ENCODE data around the gene WWTR1. TPM values are rescaled to one million over a fixed set of nuclear protein-coding genes. Genes with fewer than 3 reads are reported as not detected.

Gene WWTR1
- total RNA-seq, 2 experiments from 2014 or later = 0.19 to 0.42 TPM

- intact Hi-C loops (cut with micrococcal nuclease) = no loop called here
Measured at GRCh38 chr3:149670742-149671492, 13.1 kb upstream of the WWTR1 start.

GRCh38 chr3:149667576-149667975, 9.8 kb upstream of the WWTR1 start:
- Mint-ChIP-seq H3K36me3 (ENCODE audit: low read depth) (no peaks in the 10 kb centered on the region), H3K9me3 (no peaks in the 10 kb centered on the region), H3K4me3 (no peak overlapping the region), H3K4me1 (ENCODE audit: low read depth) (no peaks in the 10 kb centered on the region), H3K27me3 (ENCODE audit: low read depth) (peaks cover 12% of the 10 kb centered on the region), H3K27ac (no peak overlapping the region)
- CTCF ChIA-PET = no interaction called here
- intact Hi-C loops (cut with micrococcal nuclease) = no loop called here
- no peak for DNase-seq

More at GRCh38 chr3:149670742-149671492, 13.1 kb upstream of the WWTR1 start:
- Mint-ChIP-seq H3K4me3 (no peak overlapping the region), H3K4me1 (ENCODE audit: low read depth) (no peaks in the 10 kb centered on the region), H3K27ac (no peak overlapping the region), H3K9me3 (no peaks in the 10 kb centered on the region), H3K36me3 (ENCODE audit: low read depth) (no peaks in the 10 kb centered on the region), H3K27me3 (ENCODE audit: low read depth) (peaks cover 7% of the 10 kb centered on the region)
- no peak for DNase-seq
- CTCF ChIA-PET = interaction anchor here (0.6 kb wide), 1 partner anchor 555 kb away, joined by 4 read pairs; no protein-coding TSS in a partner anchor

DNA sequence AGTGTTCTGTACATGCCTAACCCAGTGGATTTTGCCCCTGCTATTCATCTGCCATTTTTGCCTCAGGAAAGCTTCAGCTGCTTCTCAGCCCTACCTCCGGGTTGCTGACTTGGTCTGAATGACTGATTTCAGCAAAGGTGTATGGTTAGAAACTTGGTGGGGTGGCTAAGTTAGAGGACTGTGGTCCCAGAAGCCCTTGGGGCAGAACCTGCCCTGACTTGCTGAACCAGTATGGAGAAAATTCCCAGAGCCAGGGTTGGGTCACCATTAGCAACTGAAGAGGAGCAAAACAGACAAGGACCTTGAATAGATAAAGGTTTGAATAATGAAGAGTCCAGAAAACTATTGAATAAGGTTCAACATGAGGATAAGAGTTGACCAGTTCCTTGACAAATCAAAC, 6.1 kb upstream of the WWTR1 start:
- no peak for DNase-seq
- Mint-ChIP-seq H3K36me3 (ENCODE audit: low read depth) (no peaks in the 10 kb centered on the region), H3K27ac (no peak overlapping the region), H3K4me3 (no peak overlapping the region), H3K27me3 (ENCODE audit: low read depth) (peaks cover 36% of the 10 kb centered on the region), H3K4me1 (ENCODE audit: low read depth) (peaks cover under 1% of the 10 kb centered on the region), H3K9me3 (no peaks in the 10 kb centered on the region)
- CTCF ChIA-PET = no interaction called here
- intact Hi-C loops (cut with micrococcal nuclease) = no loop called here

- DNase-seq = no peak
- Mint-ChIP-seq H3K9me3 (no peaks in the 10 kb centered on the region), H3K4me1 (ENCODE audit: low read depth) (peaks cover 7% of the 10 kb centered on the region), H3K27me3 (ENCODE audit: low read depth) (peaks cover 48% of the 10 kb centered on the region), H3K27ac (no peak overlapping the region), H3K4me3 (no peak overlapping the region), H3K36me3 (ENCODE audit: low read depth) (no peaks in the 10 kb centered on the region)
- intact Hi-C loops (cut with micrococcal nuclease) = no loop called here
- CTCF ChIA-PET = no interaction called here
Measured at GRCh38 chr3:149662240-149662887, 4.5 kb upstream of the WWTR1 start.

DNA sequence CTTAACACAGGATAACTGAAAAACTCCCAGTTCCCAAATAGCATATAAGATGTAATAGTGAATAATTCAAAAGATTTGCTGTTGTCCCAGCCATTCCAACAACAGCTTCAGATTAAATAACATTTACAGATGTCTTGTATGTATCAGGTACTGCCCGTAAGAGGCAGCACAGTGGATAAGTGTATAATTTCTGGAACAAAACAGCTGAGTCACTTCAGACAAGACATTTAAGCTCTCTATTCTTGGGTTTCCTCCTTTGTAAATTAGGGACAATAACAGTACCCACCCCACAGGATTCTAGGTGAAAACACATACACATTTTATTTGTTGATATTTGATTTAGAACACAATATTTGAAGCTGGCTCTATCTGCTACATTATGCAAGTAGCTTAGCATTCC, 2.6 kb upstream of the WWTR1 start:
- Mint-ChIP-seq H3K27ac (no peak overlapping the region), H3K9me3 (no peaks in the 10 kb centered on the region), H3K27me3 (ENCODE audit: low read depth) (peaks cover 60% of the 10 kb centered on the region), H3K4me1 (ENCODE audit: low read depth) (peaks cover 11% of the 10 kb centered on the region), H3K36me3 (ENCODE audit: low read depth) (no peaks in the 10 kb centered on the region), H3K4me3 (no peak overlapping the region)
- CTCF ChIA-PET = interaction anchor here (1.0 kb wide), 1 partner anchor 92 kb away, joined by 4 read pairs; no protein-coding TSS in a partner anchor
- intact Hi-C loops (cut with micrococcal nuclease) = no loop called here
- DNase-seq = no peak

DNA sequence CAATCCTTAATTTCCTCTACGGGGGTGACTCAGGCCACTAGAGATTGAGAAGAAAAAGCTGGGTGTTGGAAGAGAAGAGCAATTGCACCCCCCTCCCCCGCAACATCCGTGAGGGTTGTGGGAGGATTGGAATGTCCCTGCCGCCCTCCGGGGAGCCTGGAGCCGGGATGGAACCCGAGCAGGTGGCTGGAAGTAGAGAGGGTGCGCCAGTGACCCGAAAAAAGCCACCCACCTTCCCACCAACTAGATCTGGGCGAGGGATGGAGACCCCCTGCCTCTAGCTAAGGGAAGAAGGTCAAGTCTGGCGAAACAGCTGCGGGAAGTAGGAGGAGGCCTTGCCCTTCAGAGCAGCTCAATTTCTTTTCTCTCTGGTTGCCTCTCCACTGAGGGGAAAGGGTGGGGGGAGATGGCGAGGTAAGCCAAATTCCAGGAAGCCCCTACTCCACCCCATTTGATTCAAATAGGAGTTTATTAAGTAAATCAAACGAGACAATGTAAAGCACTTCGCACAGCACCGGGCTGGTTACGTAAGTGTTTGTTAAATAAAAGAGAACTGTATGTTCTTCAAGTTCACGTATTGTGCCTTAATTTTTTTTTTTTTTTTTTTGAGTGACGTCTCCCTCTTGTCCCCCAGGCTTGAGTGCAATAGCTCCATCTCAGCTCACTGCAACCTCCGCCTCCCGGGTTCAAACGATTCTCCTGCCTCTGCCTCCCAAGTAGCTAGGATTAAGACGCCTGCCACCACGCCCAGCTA, 1.1 kb upstream of the WWTR1 start:
- Mint-ChIP-seq H3K9me3 (no peaks in the 10 kb centered on the region), H3K4me3 (peak overlapping the region; percentile 81), H3K27ac (no peak overlapping the region), H3K4me1 (ENCODE audit: low read depth) (peaks cover 11% of the 10 kb centered on the region), H3K36me3 (ENCODE audit: low read depth) (no peaks in the 10 kb centered on the region), H3K27me3 (ENCODE audit: low read depth) (peaks cover 69% of the 10 kb centered on the region)
- intact Hi-C loops (cut with micrococcal nuclease) = loop anchor here (2.0 to 5.0 kb wide), 4 partner anchors 44 to 154 kb away; partner anchors contain the start of genes COMMD2 and RNF13
- DNase-seq = no peak
- CTCF ChIA-PET = interaction anchor here (1.6 kb wide), 1 partner anchor 90 kb away, joined by 4 read pairs; no protein-coding TSS in a partner anchor

- no peaks in the 10 kb centered on the region for H3K36me3 Mint-ChIP-seq (ENCODE audit: low read depth)
- H3K4me1 Mint-ChIP-seq (ENCODE audit: low read depth) = peaks cover 11% of the 10 kb centered on the region
- peak; percentile 24 for DNase-seq
- H3K27ac Mint-ChIP-seq = no peak overlapping the region
- CTCF ChIA-PET = interaction anchor here (1.6 kb wide), 1 partner anchor 89 kb away, joined by 4 read pairs; no protein-coding TSS in a partner anchor
- peaks cover 62% of the 10 kb centered on the region for H3K27me3 Mint-ChIP-seq (ENCODE audit: low read depth)
- H3K9me3 Mint-ChIP-seq = no peaks in the 10 kb centered on the region
- H3K4me3 Mint-ChIP-seq = peak overlapping the region; percentile 81
- intact Hi-C loops (cut with micrococcal nuclease) = loop anchor here (5.0 kb wide), 1 partner anchor 90 kb away; no protein-coding TSS in a partner anchor
Measured at GRCh38 chr3:149657321-149657925, 402 bp downstream of the WWTR1 start.

DNA sequence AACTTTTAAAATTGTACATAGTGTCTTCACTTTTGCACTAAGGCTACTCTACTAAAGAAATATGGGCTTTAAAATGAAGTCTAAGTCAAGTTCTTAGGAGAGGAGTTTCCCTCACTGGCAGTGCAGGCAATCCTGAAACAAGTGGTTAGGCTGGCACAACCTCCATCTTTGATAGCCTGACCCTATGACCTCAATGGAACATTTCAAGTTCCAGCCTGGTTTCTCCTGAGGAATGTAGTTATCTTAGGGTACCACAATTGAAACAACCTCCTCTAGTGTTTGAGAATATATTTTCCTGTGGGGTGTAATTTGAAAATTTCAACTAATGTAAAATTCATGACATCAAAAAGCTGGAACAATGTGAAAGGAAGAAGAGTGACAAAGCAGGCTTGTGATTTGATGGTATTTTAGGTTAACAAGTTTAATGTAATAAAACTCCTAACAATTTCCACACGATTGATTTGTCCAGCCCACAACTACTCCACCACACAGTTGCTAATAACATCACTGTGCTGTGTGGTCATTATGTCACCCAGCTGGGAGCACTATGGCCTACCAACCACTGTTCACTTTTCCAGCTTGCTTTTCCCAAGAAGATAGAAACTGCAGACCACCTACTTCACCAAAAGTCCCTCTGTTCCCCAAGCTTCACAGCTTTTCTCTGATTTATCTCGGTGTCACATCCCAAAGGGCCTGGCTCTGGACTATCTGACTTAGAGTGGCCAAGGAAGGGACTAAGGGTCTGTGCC, 1.8 kb downstream of the WWTR1 start:
- H3K4me1 Mint-ChIP-seq (ENCODE audit: low read depth) = peaks cover 11% of the 10 kb centered on the region
- intact Hi-C loops (cut with micrococcal nuclease) = loop anchor here (5.0 kb wide), 1 partner anchor 89 kb away; no protein-coding TSS in a partner anchor
- H3K4me3 Mint-ChIP-seq = no peak overlapping the region
- no peaks in the 10 kb centered on the region for H3K9me3 Mint-ChIP-seq
- H3K36me3 Mint-ChIP-seq (ENCODE audit: low read depth) = no peaks in the 10 kb centered on the region
- CTCF ChIA-PET = interaction anchor here (0.6 kb wide), 1 partner anchor 60 kb away, joined by 3 read pairs; no protein-coding TSS in a partner anchor
- H3K27me3 Mint-ChIP-seq (ENCODE audit: low read depth) = peaks cover 64% of the 10 kb centered on the region
- H3K27ac Mint-ChIP-seq = no peak overlapping the region
- DNase-seq = no peak

DNA sequence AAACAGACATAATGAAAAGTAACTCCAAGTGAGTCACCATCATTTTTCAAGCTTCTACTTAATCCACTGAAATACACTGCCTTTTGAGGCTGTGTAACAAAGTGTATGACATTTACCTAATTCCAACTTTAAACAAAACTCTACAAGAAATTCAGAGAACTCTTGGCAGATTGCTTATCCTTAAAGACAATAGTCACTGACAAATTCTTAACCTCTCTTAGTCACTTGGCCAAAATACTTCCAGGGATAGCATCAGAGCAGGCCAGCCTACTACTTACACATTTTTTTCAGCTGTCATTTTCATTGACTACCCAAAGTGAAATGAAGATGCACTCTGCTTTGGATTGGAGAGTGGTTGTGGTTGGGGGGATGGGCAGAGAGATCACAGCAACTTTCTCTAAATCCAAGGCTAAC, 3.6 kb downstream of the WWTR1 start:
- H3K36me3 Mint-ChIP-seq (ENCODE audit: low read depth) = no peaks in the 10 kb centered on the region
- intact Hi-C loops (cut with micrococcal nuclease) = no loop called here
- no peak overlapping the region for H3K4me3 Mint-ChIP-seq
- CTCF ChIA-PET = no interaction called here
- no peak for DNase-seq
- H3K4me1 Mint-ChIP-seq (ENCODE audit: low read depth) = peaks cover 11% of the 10 kb centered on the region
- no peak overlapping the region for H3K27ac Mint-ChIP-seq
- H3K27me3 Mint-ChIP-seq (ENCODE audit: low read depth) = peaks cover 58% of the 10 kb centered on the region
- H3K9me3 Mint-ChIP-seq = no peaks in the 10 kb centered on the region

GRCh38 chr3:149653564-149653963, 4.3 kb downstream of the WWTR1 start:
- Mint-ChIP-seq H3K4me1 (ENCODE audit: low read depth) (peaks cover 7% of the 10 kb centered on the region), H3K9me3 (no peaks in the 10 kb centered on the region), H3K27me3 (ENCODE audit: low read depth) (peaks cover 55% of the 10 kb centered on the region), H3K36me3 (ENCODE audit: low read depth) (no peaks in the 10 kb centered on the region), H3K27ac (no peak overlapping the region), H3K4me3 (no peak overlapping the region)
- CTCF ChIA-PET = no interaction called here
- no peak for DNase-seq
- intact Hi-C loops (cut with micrococcal nuclease) = no loop called here

- CTCF ChIA-PET = no interaction called here
- Mint-ChIP-seq H3K27ac (no peak overlapping the region), H3K36me3 (ENCODE audit: low read depth) (no peaks in the 10 kb centered on the region), H3K4me1 (ENCODE audit: low read depth) (peaks cover 5% of the 10 kb centered on the region), H3K9me3 (no peaks in the 10 kb centered on the region), H3K4me3 (no peak overlapping the region), H3K27me3 (ENCODE audit: low read depth) (peaks cover 56% of the 10 kb centered on the region)
- intact Hi-C loops (cut with micrococcal nuclease) = no loop called here
- DNase-seq = no peak
Measured at GRCh38 chr3:149653136-149653535, 4.7 kb downstream of the WWTR1 start.

Measured in activated naive CD4-positive, alpha-beta T cell treated with anti-CD3 and anti-CD28 coated beads for 36 hours (primary cell).